GM21825 (cell line): ENCODE measurements around the gene BAG5.

Experiments used
- ATAC-seq: cut with Tn5 transposase; IDR thresholded peaks from one replicate; pipeline ENCODE4 v1.9.1; 2021; ENCODE audit warnings: mild to moderate bottlenecking, moderate library complexity; ENCODE audit not compliant: unreplicated experiment

BAG5 gene

DNA sequence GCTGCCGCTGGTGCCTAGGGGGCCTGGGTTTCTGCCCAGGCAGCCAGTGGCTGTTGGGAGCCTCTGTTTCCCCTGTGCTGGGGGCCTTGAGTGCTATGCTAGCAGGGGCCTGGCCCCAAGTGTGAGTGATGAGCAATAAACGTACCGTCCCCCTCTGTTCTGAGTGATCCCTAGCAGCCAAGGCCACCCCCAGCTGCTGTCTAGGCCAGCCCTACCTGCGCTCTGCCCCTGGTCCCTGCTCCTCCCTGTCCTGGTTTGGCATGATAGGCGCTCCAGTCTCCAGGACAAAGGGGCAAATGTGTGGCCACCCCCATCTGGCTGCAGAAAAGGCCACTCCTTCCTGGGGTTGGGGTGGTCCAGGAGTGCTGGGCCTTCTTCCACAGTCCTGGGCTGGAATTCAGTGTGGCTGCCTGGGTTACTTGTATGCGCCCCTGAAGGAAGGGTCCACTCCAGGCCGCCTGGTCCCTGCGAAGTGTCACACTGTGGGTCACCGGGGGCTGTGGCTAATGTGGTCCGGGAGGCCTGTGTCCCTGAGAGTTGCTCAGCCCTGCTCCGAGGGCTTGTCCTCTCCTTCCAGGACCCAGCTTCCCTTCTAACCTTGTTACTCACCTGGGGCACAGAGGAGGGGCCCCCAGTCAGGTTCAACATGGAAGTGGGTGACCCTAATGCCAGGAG is 26.4 kb downstream of the BAG5 start:
- no peak for ATAC-seq

DNA sequence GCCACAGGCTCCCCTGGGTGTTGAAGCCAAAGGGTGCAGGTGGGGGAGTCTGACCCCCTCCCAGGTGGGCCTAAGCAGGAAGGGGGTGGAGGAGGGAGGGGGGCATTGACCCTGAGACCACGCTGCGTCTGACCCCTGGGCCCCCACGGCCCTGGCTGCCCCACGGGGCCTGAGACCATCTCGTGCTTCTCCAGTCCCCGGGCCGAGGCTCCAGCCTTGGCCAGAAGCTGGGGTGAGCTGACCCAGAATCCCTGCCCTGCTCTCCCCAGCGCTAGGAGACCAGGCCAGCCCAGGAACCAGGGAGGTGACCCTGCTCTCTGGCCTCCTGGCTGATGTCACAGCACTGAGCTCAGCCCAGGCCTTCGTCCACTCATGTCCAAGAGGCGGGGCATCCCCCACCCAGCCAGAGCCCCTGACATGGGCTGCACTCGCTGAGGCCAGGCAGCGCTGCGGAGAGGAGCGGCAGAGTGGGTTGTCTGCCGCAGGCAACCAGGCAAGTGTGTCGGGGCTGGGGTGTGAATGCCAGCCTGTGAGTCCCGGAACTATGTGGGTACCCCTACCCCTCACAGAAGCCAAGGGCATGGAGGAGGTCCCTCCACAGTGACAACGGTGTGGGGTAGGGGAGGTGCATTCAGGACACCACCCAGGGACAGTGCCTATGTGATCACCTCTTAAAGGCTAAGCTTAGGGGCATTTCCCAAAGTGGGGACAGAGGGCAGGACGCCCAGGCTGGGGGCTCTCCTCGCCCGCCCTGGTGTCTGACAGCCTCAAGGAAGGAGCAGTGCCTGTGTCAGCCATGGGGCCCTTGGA is 27.2 kb downstream of the BAG5 start:
- no peak for ATAC-seq

DNA sequence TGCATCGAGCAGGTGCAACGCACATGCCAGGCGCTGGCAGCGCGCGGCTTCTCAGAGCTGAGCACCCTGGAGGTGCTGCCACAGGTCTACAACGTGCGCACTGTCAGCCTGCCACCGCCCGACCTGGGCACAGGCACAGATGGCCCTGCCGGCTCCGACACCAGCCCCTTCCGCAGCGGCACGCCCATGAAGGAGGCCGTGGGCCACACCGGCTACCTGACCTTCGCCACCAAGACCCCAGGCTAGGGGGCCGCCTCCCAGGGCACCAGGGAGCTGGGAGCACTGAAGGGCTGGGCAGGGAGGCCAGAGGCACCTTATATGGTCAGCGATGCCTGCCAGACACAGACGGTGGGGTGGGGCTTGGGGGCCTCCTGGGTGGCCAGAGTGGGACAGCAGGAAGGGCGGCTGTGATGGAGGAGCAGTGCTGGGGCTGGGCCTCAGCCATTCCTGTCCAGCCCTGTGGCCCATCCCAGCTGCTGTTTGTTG is 27.8 kb downstream of the BAG5 start:
- no peak for ATAC-seq

DNA sequence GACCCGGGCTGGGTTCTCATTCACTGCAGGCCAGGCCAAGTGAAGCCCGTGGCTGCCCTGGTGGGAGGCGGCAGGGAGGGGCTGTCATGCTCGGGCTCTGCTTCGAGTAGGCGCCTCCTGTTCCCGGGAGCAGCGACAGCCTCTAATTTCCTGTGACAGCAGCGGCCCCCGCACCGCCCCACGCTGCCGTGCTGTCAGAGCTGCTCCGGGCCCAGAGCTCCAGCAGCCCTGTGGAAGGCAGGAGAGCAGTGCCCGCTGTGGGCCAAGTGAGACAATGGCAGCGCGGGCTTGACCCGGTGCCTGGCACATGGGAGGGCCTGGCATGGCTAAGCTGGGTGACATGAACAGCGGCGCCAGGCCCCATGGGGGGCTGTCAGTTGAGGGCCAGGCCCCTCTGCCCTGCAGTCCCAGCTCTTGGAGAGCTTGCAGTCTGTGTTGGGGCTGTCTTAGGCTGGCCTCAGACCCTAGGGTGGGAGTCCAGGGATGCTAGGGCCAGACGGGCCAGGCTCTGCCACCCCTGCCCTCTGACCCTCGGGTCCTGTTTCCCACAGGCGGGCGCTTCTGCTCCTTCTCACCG is 28.4 kb downstream of the BAG5 start:
- ATAC-seq = no peak

DNA sequence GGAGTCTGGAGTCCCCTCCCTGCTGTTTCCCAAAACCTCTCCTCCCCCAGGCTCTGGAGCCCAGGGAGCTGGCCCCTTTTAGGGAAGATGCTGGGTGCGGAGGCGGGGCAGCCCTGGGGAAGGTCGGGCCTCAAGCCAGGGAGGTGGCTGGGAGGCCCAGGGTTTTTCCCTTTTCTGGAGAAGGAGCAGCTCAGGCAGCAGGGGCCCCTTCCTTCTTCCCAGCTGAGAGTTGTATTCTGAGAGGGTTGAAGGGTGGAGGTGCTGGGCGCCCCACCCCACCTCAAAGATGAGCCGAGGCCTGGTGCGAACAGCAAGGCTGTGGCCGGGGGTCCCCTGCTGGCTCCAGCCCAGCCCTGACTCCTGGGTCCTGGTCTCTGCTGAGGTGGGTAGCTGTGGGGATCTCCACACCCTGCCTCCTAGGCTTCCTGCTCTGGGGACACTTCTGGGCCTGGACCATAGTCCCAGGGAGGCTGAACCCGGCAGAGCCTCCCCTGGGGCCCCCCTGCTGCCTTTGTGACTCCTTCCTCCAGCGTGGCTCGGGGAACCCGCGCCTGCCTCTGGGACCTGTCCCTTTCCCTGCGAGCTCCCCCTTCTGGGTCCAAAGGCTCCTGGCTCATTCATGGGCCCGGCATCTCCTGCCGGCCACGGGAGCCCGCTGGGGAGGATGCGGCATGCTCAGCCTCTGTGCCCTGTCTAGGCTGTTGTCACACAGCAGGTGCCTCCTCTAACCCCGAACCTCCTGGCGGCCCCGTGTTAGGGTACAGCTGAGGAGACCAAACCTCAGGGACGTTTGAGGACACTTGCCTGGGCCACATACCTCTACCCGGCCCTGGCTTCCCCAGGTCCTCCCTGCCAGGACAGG is 29.1 kb downstream of the BAG5 start:
- no peak for ATAC-seq

DNA sequence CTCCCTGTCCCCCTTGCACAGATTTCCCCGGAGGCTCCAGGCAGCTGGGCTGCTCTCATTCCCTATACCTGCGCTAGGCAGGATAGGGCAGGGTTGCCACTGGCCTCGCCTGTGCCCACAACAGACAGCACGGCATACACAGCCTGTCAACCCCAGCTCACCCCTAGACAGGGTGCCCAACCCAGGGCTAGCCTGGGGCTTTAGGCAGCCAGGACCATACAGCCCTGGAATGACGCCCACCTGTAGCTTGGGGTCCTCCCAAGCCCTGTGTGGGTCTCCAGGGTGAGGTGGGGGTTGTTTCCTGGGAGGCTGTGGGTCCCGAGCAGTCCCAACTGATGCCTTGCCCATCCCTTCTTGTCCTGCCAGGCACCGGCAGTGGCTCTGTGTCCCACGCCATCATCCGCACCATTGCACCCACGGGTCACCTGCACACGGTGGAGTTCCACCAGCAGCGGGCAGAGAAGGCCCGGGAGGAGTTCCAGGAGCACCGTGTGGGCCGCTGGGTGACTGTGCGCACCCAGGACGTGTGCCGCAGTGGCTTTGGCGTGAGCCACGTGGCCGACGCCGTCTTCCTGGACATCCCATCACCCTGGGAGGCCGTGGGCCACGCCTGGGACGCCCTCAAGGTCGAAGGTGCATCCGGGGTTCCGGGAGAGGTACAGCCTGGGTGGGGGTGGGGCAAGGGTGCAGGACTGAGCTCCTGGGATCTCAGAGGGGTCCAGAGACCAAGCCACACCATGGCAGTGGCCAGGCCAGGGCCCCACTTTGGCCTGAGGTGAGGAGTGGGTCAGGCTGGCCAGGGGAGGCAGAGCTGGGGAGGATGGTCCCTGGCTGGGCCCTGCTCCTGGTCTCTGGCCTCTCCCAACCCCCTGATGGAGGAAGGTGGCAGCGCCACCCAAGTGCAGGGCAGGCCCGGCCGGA is 30.0 kb downstream of the BAG5 start:
- no peak for ATAC-seq

DNA sequence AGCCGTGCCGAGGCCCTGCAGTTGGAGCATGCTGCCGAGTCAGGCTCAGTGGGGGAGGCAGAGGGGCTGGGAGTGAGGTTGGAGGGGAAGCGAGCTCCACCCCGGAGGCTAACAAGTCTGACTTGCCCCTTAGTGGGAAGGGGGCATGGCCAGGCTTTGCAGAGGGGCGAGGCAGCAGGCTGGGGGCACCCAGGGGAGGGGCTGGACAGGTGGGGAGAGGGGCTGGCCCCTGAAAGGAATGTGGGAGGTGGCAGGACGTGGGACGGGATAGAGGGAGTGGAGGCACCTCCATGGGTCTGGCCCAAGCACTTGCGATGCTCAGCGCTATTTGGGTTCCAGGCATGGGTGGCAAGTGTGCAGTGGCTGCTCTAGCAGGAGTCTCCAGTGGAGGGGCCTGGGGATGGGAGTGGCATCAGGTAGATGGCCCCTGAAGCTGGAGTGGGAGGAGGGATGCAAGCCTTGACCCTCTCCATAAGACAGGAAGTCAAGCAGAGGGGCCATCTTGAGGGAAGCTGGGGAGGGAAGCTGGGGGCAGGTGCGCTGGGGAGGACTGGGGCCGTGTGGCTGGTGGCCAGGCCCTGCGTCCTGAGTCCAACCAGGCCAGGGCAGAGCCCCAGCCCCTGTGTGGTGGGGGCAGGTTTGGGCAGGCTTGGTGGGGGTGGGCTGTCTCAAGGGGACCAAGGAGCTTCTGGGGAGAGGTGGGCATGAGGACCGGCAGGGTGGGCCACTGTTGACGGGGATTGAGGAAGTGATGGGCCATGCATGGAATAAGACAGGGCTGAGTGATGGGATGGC is 30.8 kb downstream of the BAG5 start:
- ATAC-seq = no peak

DNA sequence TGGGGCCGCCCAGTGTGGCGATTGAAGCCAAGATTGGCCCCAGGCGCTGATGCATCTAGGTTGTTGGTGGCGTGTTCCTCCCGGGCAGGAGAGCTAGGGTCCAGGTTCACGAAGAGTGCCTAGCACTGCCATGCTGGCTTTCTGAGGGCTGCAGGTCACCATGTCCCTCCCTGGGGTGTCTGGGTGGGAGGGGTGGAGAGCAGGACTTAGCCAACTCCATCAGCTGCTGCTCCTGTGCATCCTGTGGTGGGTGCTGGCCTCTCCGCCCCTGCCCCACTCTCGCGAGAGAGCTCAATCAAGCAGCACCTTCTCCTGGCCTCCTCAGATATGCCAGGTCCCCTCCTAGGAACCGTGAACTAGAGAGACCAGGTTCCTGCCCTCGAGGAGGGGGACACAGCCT is 31.6 kb downstream of the BAG5 start:
- ATAC-seq = no peak

DNA sequence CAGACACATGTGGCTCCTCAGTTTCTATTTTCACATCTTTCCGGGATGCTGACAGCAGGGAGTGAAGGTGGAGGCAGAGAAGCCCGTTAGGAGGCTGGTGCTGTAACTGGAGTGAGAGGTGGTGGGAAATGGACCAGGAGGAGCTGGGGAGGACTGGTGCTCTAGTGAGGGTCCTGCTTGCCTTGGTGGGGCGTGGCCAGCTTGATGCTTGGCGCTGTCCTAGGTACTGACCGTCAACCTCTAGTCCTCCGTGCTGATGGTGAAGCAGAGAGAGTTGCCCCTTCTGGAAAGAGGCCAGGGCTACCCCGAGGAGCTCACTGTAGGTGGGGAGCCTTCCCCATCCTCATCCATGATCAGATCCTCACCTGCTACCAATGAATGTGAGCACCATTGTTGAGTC is 32.1 kb downstream of the BAG5 start:
- no peak for ATAC-seq

DNA sequence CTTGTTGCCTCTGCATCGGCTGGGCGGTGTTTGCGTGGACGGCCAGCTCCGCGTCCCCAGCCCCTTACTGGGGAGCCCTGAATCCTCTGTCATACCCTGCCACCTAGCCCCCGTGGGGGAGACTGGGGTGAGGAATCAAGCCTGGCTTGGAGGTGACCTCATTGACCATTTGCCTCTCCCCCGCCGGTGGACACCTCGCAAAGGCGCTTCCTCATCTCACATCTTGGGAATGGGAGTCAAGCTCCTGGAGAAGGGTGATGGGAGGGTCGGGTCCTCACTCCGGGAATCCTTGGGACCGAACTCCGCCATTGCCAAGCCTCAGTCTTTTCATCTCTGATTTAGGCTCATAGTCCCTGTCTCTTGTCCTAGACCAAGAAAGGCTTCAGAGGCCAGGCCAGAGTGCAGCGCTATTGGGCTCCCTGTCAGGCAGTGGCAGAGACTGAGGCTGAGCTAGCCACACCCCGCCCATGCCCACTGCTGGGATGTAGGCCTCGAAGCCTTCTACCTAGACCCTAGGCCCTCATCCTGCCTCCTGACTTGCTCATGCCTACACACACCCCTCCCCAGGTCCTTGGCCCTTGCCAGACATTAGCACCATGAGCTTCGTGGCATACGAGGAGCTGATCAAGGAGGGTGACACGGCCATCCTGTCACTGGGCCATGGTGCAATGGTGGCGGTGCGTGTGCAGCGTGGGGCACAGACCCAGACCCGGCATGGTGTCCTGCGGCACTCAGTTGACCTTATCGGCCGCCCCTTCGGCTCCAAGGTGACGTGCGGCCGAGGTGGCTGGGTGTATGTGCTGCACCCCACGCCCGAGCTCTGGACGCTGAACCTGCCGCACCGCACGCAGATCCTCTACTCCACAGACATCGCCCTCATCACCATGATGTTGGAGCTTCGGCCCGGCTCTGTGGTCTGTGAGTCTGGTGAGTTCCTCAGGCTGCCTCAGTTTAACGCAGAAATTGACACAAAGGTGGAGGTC is 32.8 kb downstream of the BAG5 start:
- ATAC-seq = no peak

DNA sequence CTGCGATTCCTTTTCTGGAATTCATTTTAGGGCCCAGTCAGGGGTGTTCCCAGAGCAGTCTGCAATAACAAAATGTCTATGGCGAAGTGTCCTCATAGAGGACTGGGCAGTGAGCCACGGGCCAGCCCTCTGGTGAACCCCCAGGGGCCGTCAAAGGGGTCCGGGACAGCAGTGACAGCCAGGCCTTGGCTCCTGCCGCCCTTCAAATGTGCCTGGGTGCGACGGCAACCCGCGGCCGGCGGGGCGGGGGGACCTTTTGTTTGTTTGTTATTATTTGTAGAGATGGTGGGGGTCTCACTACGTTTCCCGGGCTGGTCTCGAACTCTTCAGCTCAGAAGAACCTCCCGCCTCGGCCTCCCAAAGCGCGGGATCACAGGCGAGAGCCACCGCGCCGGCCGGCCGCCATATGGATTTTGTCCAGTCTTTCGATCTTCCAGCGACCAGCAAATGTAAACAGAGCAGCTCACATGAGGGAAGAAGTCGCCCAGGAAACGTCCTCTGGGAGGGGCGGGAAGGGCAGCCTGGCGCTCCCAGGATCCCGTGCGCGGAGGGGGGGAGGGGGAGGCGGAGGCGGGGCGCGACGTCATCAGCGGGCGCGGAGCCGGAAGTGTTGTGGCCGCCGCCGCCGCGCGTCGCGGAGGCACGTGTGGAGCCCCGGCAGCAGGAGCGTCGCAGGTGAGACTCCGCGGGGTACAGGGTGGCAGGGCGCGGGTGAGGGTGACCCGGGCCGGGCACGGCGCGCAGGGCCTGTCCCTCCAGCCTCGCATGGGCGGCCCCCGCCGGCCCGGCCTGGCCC is 33.7 kb downstream of the BAG5 start, which contains the start of gene TRMT61A:
Gene TRMT61A (plus strand): TSS at position 610 of the 796 bp plus-strand sequence. CDS start 783 bp downstream, outside the sequence.
- ATAC-seq = no peak

DNA sequence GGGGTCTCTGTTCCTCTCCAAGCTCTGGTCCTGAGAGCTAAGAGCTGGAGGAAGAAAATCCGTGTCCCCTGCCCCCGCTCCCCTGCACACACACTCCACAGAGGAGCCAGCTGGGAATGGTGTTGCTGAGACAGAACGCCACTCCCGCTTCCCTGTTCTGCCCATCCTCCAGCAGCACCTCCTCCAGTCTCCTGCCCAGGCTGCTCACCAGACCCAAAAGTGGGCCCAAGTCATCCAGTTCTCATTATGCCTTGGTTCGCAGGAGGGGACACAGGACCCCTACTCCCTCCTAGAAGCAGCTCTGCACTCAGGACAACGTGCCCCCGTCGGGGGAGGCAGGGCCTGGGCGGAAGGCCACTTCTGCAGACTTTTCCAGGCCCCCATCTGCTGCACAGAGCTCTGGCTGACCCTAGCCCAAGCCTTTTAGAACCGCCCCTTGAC is 34.3 kb downstream of the BAG5 start:
- no peak for ATAC-seq

DNA sequence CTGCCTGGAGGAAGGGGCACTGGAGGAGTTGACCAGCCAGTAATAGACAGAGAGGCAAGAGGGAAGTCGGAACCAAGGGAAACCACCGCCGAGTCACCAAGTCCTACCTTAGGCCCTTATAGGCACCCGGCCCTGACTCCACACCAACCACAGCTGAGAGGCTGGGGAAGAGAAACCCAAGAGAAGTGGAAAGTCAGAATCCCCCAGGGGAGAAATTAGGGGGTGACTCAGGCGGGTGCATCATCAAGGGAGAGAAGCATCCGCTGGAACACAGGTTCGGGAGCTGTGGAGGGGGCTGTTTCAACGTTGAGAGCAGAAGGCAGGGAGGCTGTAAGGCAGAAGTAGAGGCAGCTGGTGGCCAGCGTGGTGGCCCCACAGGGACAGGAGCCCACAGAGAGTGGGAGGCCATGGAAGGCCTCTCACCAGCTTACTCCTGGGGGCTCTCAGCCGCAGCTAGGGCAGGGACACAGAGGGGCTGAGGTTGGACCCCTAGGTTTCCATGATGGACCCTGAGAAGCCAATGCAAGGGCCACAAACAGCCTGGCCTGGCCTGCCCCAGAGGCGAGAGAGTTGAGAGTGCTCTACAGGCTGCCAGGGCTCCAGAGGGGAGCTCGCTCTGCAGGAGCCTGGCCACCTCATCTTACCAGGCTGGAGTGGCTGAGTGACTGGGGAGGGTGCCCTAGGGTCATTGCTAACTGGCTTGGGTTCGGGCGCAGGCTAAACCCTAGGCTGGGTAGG is 34.9 kb downstream of the BAG5 start:
- peak; percentile 46 for ATAC-seq

DNA sequence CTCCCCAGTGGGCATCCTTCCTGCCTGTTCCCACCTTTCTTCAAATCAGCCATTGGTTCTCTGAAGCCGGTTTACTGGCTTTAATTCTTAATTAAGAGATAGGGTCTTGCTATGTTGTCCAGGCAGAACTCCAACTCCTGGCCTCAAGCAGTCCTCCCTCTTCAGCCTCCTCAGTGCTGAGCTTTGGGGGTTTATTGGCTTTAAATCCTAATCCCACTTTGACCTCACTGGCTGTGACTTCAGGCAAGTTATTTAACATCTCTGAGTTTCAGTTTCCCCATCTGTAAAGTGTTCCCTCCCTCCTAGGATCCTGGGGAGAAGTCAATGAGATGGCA is 35.6 kb downstream of the BAG5 start:
- ATAC-seq = no peak

DNA sequence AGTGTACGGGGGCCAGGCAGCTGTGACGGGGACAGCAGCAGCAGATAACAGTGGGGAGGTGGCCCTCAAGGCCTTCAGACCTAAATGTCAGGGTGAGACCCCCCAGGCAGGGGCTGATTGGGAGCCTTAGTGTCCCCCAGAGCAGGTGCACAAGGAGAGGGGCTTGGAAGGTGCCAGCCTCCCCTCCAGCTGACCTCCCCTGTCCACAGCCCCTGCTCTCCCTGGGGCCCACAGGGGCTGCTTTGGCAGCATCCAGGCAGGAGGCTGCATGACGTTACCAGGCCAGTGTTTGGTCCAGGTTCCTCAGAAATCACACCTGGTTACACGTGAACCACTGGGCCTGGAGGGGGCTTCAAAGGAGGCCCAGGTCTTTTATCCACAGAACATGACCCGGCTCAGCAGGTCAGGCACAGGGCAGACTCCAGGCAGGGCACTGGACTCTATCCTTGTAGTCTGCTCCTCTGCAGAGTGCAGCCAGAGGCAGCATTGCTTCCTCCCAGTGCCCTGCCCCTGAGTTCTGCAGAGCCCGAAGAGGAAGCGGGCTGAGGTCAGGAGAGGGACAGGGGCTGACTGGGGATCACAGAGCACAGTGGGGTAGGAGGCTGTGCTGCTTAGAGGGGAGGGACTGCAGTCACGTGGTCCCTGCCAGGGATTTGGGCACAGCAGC is 36.1 kb downstream of the BAG5 start:
- no peak for ATAC-seq
